ENCODE data around the gene SH3BP1. TPM values are rescaled to one million over a fixed set of nuclear protein-coding genes. Genes with fewer than 3 reads are reported as not detected.
A peak's percentile ranks its signal among the peaks of the same experiment; 100 is the strongest.

The SH3BP1 gene
- total and polyA plus RNA-seq, 2 of the 13 experiments (the other 11 are each of a cell fraction or from before 2014, with no cell fraction given) = 8.4 to 18.5 TPM

DNA sequence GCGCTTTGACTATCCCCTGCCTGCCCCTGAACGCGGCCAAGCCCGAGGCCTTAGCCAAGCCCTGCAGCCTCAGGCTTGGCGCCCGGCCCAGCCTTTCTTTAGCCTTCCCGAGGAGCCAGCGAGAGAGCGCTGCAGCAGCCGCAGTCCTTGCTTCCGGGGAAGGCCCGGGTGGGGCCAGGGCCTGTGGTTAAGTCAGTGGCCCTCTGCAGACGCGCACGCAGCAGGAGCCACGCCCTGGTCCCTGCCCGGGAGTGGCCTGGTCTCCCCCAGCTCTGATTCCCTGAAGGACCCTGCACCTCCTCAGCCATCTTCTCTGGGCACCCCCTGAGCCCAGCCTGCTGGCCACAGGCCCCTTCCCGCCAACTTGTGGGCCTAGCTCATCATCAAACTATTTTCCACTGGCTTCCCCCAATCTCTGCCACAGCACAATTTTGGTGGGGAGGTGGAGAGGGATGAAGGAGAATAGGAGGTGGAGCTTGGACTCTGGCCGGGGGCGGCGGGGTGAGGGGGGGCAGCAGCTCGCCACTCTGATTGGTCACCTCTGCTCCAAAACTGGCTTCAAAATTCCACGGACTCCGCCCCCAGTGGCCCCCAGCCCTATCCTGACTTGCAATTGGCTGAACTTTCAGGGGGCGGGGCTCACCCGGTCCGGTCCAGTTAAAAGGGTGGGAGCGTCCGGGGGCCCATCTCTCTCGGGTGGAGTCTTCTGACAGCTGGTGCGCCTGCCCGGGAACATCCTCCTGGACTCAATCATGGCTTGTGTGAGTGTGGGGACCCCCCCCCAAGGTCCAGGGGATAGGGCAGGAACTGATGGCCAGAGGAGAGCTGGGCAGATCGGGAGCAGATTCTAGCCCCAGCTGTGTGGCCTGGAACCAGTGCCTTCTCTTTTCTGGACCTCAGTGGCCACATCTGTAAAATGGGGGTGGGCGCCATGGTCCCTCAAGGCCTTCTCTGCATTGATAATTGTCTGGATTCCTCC is 35.8 kb downstream of the SH3BP1 start, which contains the start of gene LGALS1 (continued):
- TF ChIP-seq ZNF20 (CRISPR knock-in tag; IDR thresholded peaks at IDR 0.05) = no peak
- TF ChIP-seq ZNF530 (CRISPR knock-in tag; IDR thresholded peaks at IDR 0.05; ENCODE audit: low read depth) = no peak
- TF ChIP-seq MYC (CRISPR knock-in tag; IDR thresholded peaks at IDR 0.05; ENCODE audit: borderline replicate concordance) = peak; percentile 44; the same call in 1 of the 2 replicates
- 0 out of 2 replicates have a peak, but pooled peaks have one; percentile 37 for TF ChIP-seq ZNF441 (CRISPR knock-in tag; IDR thresholded peaks at IDR 0.05; ENCODE audit: borderline replicate concordance)
- TF ChIP-seq ZNF263 (CRISPR knock-in tag; IDR thresholded peaks at IDR 0.05) = peak; percentile 88
- TF ChIP-seq, protein P1, sequence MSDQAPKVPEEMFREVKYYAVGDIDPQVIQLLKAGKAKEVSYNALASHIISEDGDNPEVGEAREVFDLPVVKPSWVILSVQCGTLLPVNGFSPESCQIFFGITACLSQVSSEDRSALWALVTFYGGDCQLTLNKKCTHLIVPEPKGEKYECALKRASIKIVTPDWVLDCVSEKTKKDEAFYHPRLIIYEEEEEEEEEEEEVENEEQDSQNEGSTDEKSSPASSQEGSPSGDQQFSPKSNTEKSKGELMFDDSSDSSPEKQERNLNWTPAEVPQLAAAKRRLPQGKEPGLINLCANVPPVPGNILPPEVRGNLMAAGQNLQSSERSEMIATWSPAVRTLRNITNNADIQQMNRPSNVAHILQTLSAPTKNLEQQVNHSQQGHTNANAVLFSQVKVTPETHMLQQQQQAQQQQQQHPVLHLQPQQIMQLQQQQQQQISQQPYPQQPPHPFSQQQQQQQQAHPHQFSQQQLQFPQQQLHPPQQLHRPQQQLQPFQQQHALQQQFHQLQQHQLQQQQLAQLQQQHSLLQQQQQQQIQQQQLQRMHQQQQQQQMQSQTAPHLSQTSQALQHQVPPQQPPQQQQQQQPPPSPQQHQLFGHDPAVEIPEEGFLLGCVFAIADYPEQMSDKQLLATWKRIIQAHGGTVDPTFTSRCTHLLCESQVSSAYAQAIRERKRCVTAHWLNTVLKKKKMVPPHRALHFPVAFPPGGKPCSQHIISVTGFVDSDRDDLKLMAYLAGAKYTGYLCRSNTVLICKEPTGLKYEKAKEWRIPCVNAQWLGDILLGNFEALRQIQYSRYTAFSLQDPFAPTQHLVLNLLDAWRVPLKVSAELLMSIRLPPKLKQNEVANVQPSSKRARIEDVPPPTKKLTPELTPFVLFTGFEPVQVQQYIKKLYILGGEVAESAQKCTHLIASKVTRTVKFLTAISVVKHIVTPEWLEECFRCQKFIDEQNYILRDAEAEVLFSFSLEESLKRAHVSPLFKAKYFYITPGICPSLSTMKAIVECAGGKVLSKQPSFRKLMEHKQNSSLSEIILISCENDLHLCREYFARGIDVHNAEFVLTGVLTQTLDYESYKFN (CRISPR knock-in tag; conservative IDR thresholded peaks at IDR 0.05) = peak; percentile 46; the same call in 1 of the 2 replicates
- TF ChIP-seq ZNF607 (CRISPR knock-in tag; IDR thresholded peaks at IDR 0.05; ENCODE audit: borderline replicate concordance) = 0 out of 2 replicates have a peak, but pooled peaks have one; percentile 67
- peak; percentile 70 for TF ChIP-seq ELF1 (CRISPR knock-in tag; IDR thresholded peaks at IDR 0.05)
- TF ChIP-seq ELF3 (CRISPR knock-in tag; IDR thresholded peaks at IDR 0.05) = peak; percentile 37; the same call in 1 of the 2 replicates
- TF ChIP-seq, protein P2, sequence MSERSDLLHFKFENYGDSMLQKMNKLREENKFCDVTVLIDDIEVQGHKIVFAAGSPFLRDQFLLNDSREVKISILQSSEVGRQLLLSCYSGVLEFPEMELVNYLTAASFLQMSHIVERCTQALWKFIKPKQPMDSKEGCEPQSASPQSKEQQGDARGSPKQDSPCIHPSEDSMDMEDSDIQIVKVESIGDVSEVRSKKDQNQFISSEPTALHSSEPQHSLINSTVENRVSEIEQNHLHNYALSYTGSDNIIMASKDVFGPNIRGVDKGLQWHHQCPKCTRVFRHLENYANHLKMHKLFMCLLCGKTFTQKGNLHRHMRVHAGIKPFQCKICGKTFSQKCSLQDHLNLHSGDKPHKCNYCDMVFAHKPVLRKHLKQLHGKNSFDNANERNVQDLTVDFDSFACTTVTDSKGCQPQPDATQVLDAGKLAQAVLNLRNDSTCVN (CRISPR knock-in tag; IDR thresholded peaks at IDR 0.05; ENCODE audit: borderline replicate concordance) = peak; percentile 54; the same call in 1 of the 2 replicates
- peak; percentile 26; the same call in 1 of the 2 replicates for TF ChIP-seq THAP11 (CRISPR knock-in tag; IDR thresholded peaks at IDR 0.05)
- TF ChIP-seq ASH2L (IDR thresholded peaks at IDR 0.05; ENCODE audit: insufficient read length, low read depth, low read length) = peak; percentile 33
- 0 out of 2 replicates have a peak, but pooled peaks have one; percentile 24 for TF ChIP-seq MEIS1 (CRISPR knock-in tag; IDR thresholded peaks at IDR 0.05; ENCODE audit: borderline replicate concordance)
- TF ChIP-seq, protein P3, sequence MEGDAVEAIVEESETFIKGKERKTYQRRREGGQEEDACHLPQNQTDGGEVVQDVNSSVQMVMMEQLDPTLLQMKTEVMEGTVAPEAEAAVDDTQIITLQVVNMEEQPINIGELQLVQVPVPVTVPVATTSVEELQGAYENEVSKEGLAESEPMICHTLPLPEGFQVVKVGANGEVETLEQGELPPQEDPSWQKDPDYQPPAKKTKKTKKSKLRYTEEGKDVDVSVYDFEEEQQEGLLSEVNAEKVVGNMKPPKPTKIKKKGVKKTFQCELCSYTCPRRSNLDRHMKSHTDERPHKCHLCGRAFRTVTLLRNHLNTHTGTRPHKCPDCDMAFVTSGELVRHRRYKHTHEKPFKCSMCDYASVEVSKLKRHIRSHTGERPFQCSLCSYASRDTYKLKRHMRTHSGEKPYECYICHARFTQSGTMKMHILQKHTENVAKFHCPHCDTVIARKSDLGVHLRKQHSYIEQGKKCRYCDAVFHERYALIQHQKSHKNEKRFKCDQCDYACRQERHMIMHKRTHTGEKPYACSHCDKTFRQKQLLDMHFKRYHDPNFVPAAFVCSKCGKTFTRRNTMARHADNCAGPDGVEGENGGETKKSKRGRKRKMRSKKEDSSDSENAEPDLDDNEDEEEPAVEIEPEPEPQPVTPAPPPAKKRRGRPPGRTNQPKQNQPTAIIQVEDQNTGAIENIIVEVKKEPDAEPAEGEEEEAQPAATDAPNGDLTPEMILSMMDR (CRISPR knock-in tag; IDR thresholded peaks at IDR 0.05) = peak; percentile 35
- TF ChIP-seq GABPA (IDR thresholded peaks at IDR 0.05; ENCODE audit: low read depth, low read length) = no peak
- peak; percentile 36; the same call in 1 of the 2 replicates for TF ChIP-seq GABPA (CRISPR knock-in tag; IDR thresholded peaks at IDR 0.05; ENCODE audit: low read depth)

Data from HepG2 (cell line).